GM21576 (cell line): Measurements from ENCODE around the gene NCOA4.
"Not testable (repeated sequence)": the region's sequence is repeated elsewhere in the genome, so short reads cannot be mapped to it uniquely, and the experiment has no call there.

ENCODE experiments used
- ATAC-seq: cut with Tn5 transposase; IDR thresholded peaks from one replicate; pipeline ENCODE4 v1.9.1; 2021; ENCODE audit warnings: mild to moderate bottlenecking, moderate library complexity; ENCODE audit not compliant: unreplicated experiment

Gene NCOA4

GRCh38 chr10:46020344-46020657 is 10.1 kb downstream of the NCOA4 start:
- ATAC-seq = no peak

- ATAC-seq = no peak
These were observed 10.7 kb downstream of the NCOA4 start for GRCh38 chr10:46019569-46020343.

GRCh38 chr10:46019177-46019528 is 11.3 kb downstream of the NCOA4 start:
- ATAC-seq = no peak

- ATAC-seq = no peak
These were observed 11.8 kb downstream of the NCOA4 start for GRCh38 chr10:46018453-46019176.

GRCh38 chr10:46017733-46018132 is 12.7 kb downstream of the NCOA4 start:
- ATAC-seq = no peak

- no peak for ATAC-seq
These were observed 13.6 kb downstream of the NCOA4 start for GRCh38 chr10:46016811-46017210.

GRCh38 chr10:46016190-46016589 is 14.2 kb downstream of the NCOA4 start:
- ATAC-seq = no peak

GRCh38 chr10:46014683-46015405 is 15.6 kb downstream of the NCOA4 start:
- ATAC-seq = no peak

GRCh38 chr10:46014206-46014605 is 16.2 kb downstream of the NCOA4 start:
- ATAC-seq = no peak

- no peak for ATAC-seq
These were observed 17.7 kb downstream of the NCOA4 start for GRCh38 chr10:46012746-46013145.

- no peak for ATAC-seq
These were observed 24.2 kb downstream of the NCOA4 start for GRCh38 chr10:46006219-46006618.

- no peak for ATAC-seq
These were observed 25.0 kb downstream of the NCOA4 start for GRCh38 chr10:46005383-46005782.

- no peak for ATAC-seq
These were observed 25.5 kb downstream of the NCOA4 start for GRCh38 chr10:46004963-46005362.

GRCh38 chr10:46002916-46003693 is 27.3 kb downstream of the NCOA4 start:
- no peak for ATAC-seq

- ATAC-seq = not testable (repeated sequence)
These were observed 28.2 kb downstream of the NCOA4 start for GRCh38 chr10:46002189-46002687.

GRCh38 chr10:46001187-46001756 is 29.2 kb downstream of the NCOA4 start:
- no peak for ATAC-seq

GRCh38 chr10:46000538-46000937 is 29.9 kb downstream of the NCOA4 start:
- ATAC-seq = no peak

- not testable (repeated sequence) for ATAC-seq
These were observed 30.5 kb downstream of the NCOA4 start for GRCh38 chr10:45999955-46000354.

- no peak for ATAC-seq
These were observed 32.2 kb downstream of the NCOA4 start for GRCh38 chr10:45997994-45998763.

- ATAC-seq = no peak
These were observed 32.9 kb downstream of the NCOA4 start for GRCh38 chr10:45997557-45997956.
